HFFc6 (cell line): ENCODE results near the gene TLE5. TPM values are rescaled to one million over a fixed set of nuclear protein-coding genes. Genes with fewer than 3 reads are reported as not detected.

Experiments
- DNase-seq: peaks from one replicate; pipeline ENCODE4 v3.0.0-alpha.2; 2018
- H3K27ac Mint-ChIP-seq: 2 replicates; pipeline ENCODE4 v1.8.0; 2020; ENCODE audit warnings: mild to moderate bottlenecking, mixed read lengths
- H3K27me3 Mint-ChIP-seq: 2 replicates; pipeline ENCODE4 v1.8.0; 2021; ENCODE audit warnings: mild to moderate bottlenecking, moderate library complexity, mixed read lengths; ENCODE audit not compliant: insufficient read depth
- H3K36me3 Mint-ChIP-seq: 2 replicates; pipeline ENCODE4 v1.8.0; 2021; ENCODE audit warnings: low read depth, mixed read lengths
- H3K4me1 Mint-ChIP-seq: 2 replicates; pipeline ENCODE4 v1.8.0; 2020; ENCODE audit warnings: low read depth, mixed read lengths
- H3K4me3 Mint-ChIP-seq: 2 replicates; pipeline ENCODE4 v1.8.0; 2020; ENCODE audit warnings: mild to moderate bottlenecking, moderate library complexity, mixed read lengths
- H3K9me3 Mint-ChIP-seq: 2 replicates; pipeline ENCODE4 v1.8.0; 2020; ENCODE audit warnings: mild to moderate bottlenecking, mixed read lengths
- CTCF ChIP-seq: fragments of 200-600 bp; sonication (generic); IDR thresholded peaks from 2 replicates; pipeline ENCODE4 v1.5.0; 2021; ENCODE audit warnings: antibody characterized with exemption, mild to moderate bottlenecking
- total RNA-seq, 6 experiments: library from RNA; stranded (reverse); fragmentation: NEBNext Ultra II Directional; extraction: Animal tissue kit (Norgen Biotek cat#: 25700); gene quantifications; 2 replicates in 1 of 6; 3 replicates in 5 of 6; pipeline ENCODE4 v1.2.3, GENCODE V29; 2021

Gene TLE5
- total RNA-seq, 6 experiments from 2014 or later: 332 to 383 (median 356) TPM

GRCh38 chr19:3098515-3099346 lies 36.4 kb upstream of the TLE5 start:
- Mint-ChIP-seq H3K9me3 (no peaks in the 10 kb centered on the region), H3K4me3 (peak overlapping the region; percentile 71), H3K27ac (peak overlapping the region; percentile 88), H3K4me1 (peaks cover 27% of the 10 kb centered on the region), H3K27me3 (no peaks in the 10 kb centered on the region), H3K36me3 (no peaks in the 10 kb centered on the region)
- no peak for DNase-seq
- TF ChIP-seq CTCF: no peak

GRCh38 chr19:3098141-3098514 lies 35.8 kb upstream of the TLE5 start:
- Mint-ChIP-seq H3K27ac (peak overlapping the region; percentile 42), H3K4me1 (peaks cover 27% of the 10 kb centered on the region), H3K36me3 (no peaks in the 10 kb centered on the region), H3K9me3 (no peaks in the 10 kb centered on the region), H3K4me3 (peak overlapping the region; percentile 50; the same call in 1 of the 2 replicates), H3K27me3 (no peaks in the 10 kb centered on the region)
- TF ChIP-seq CTCF: no peak
- DNase-seq: no peak

- Mint-ChIP-seq H3K36me3 (no peaks in the 10 kb centered on the region), H3K4me3 (no peak overlapping the region), H3K9me3 (no peaks in the 10 kb centered on the region), H3K27ac (no peak overlapping the region), H3K27me3 (no peaks in the 10 kb centered on the region), H3K4me1 (peaks cover 27% of the 10 kb centered on the region)
- DNase-seq: no peak
- TF ChIP-seq CTCF: no peak
Measured at GRCh38 chr19:3097442-3097871, 35.2 kb upstream of the TLE5 start.

GRCh38 chr19:3096902-3097326 lies 34.6 kb upstream of the TLE5 start:
- DNase-seq: no peak
- Mint-ChIP-seq H3K36me3 (no peaks in the 10 kb centered on the region), H3K27ac (no peak overlapping the region), H3K27me3 (no peaks in the 10 kb centered on the region), H3K4me3 (no peak overlapping the region), H3K9me3 (no peaks in the 10 kb centered on the region), H3K4me1 (peaks cover 27% of the 10 kb centered on the region)
- TF ChIP-seq CTCF: no peak

- H3K9me3 Mint-ChIP-seq: no peaks in the 10 kb centered on the region
- H3K4me3 Mint-ChIP-seq: peak overlapping the region; percentile 95
- no peak for DNase-seq
- H3K27me3 Mint-ChIP-seq: no peaks in the 10 kb centered on the region
- no peaks in the 10 kb centered on the region for H3K36me3 Mint-ChIP-seq
- H3K27ac Mint-ChIP-seq: peak overlapping the region; percentile 21; the same call in 1 of the 2 replicates
- H3K4me1 Mint-ChIP-seq: peaks cover 27% of the 10 kb centered on the region
- TF ChIP-seq CTCF: no peak
Measured at GRCh38 chr19:3096267-3096901, 34.1 kb upstream of the TLE5 start.
